Measurements from ENCODE around the gene RACGAP1.

Gene RACGAP1

DNA sequence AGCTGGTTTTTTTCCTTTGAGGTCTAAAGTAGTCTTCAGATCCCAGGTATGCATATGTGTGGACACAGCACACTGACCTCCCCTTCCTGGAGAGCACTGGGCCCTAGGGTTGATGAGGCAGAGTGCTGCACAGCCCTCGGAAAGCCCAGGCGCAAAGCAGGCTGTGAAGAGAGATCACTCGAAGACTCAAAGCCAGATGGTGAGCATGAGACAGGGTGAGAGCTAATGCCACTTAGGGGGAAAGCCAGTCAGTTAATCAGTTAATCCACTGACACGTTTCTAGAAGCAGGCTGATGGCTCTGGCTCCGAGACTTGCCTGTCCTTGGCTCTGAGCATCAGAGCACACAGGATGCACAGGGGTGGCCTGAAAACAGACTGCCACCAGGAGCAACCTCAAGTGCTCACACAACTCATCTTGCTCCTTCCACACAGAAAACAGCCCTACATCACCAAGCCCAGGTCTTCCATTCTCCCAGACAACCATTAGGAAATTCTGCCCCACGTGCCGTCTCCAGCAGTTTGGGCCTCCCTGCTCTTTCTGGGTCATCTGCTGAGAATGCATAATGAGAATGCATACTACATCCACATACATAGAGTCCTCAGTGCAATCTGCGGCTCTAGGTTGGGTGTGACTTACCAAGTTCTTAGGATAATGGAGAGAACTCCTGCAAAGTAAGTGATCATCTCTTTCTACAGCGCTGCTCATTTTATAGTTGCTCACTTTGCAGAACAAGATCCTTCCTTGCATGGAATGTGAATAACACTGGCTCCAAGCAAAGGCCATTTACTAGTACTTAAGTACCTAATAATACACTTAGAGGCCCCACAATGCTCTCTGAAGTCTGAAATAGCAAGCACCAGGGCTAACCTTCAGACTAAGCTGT is 40.6 kb downstream of the RACGAP1 start:
- DNase-seq (ENCODE audit: low read depth in 2 of 2): no peak
- TF ChIP-seq, protein P1, sequence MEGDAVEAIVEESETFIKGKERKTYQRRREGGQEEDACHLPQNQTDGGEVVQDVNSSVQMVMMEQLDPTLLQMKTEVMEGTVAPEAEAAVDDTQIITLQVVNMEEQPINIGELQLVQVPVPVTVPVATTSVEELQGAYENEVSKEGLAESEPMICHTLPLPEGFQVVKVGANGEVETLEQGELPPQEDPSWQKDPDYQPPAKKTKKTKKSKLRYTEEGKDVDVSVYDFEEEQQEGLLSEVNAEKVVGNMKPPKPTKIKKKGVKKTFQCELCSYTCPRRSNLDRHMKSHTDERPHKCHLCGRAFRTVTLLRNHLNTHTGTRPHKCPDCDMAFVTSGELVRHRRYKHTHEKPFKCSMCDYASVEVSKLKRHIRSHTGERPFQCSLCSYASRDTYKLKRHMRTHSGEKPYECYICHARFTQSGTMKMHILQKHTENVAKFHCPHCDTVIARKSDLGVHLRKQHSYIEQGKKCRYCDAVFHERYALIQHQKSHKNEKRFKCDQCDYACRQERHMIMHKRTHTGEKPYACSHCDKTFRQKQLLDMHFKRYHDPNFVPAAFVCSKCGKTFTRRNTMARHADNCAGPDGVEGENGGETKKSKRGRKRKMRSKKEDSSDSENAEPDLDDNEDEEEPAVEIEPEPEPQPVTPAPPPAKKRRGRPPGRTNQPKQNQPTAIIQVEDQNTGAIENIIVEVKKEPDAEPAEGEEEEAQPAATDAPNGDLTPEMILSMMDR (IDR thresholded peaks at IDR 0.05; ENCODE audit: low read depth, low read length): no peak
- no peak overlapping the region for H3K4me3 ChIP-seq (replicated peaks in 1 of 2; ENCODE audit: low read depth in 2 of 2, low read length in 2 of 2)

DNA sequence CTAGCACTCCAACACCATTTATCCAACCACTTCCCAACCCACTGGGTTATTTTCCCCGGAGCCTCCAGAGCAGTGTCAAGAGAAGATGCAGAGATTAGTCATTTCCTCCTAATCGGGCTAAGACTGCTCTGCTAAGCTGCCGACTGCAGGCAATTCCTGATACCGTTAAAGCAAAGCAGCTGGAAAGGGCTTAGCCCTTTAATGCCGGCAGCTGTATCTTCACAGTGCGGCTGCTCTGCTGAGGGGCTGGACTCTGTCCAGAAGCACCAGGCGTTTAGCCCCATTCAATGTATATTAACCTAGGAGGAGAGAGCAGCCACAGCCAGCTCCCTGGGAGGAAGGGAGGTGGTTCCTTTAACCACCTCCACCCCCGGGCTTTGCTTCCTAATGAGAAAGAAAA is 41.4 kb downstream of the RACGAP1 start:
- no peak overlapping the region for H3K4me3 ChIP-seq (replicated peaks in 1 of 2; ENCODE audit: low read depth in 2 of 2, low read length in 2 of 2)
- TF ChIP-seq, protein P1 (IDR thresholded peaks at IDR 0.05; ENCODE audit: low read depth, low read length): peak; percentile 16
- DNase-seq (ENCODE audit: low read depth in 2 of 2): peak; percentile 79 to 89

DNA sequence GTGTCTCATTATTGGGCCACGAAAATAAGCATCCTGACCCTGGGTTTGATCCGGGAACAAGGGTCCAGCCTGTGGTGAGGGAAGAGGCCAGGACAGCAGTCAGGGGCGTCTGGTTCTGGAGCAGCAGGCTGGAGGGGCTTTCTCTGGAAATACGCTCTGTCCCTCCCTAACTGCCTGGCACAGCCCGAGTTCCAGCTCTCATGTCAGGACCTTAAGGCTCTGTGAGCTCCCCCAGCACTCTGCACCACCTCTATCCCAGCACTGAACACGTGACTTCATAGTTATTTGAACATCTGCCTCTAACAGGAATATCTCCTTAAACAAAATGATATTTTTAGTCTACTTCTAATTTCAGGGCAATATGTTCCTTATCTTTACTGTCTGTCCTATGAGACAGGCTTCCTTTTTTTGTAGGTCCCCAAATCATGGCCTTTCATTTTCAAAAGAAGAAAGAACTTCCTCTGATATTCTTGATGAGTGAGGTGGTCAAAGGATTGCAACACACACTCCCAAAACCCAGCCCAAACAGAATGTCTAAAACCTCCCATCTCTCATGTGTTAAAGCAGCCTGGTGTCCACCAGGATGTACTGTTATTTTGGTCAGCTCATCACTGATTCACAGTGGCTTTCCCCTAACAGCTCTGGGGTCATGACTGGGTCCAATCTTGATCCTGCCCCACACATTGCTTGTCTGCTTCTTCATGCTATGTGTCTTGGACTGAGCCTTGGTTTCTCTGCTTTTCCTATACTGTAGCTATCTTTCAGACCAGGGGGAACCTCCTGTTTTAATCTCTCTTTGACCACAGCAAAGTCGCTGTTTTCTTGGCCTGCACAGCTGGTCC is 42.8 kb downstream of the RACGAP1 start:
- peak in 1 of 2 donors; percentile 57 for DNase-seq (ENCODE audit: low read depth in 2 of 2)

DNA sequence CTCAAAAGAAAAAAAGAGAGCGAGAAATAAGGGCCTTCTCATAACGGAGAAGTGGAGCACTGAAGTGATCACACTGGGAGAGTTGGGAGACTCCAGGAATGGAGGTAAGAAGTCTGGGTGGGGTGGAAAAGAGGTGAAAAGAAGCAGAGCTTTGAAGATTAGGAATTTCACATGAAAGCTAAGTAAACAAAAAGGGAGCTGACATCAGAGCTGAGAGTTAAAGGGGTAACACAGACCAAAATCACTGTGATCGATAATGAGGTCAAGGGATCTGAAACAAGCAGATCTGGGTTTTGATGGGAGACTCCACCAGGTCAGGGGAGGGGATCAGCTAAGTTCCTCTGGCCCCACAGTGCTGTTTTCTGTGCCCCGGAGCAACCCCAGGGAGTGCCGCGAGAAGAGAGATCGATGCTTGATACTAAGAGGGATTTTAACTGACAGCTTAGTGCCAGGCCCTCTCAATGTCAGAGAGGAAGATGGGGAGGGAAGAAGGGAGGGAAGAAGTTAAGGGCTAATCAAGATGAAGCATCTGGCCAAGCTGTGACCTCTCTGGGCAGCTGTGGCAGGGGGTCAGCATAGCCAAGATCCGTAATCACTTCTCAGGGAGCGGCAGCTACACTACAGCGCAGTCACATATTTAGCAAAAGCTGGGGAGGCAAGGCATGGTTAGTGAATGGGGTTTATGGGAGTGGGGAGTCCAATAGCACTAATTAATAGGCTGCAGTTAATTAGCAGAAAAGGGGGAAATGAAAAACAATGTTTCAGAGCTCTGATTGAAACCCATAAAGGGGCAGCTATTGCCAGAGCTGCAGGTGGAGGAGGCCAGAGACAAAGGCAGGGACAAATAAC is 44.6 kb downstream of the RACGAP1 start:
- no peak for DNase-seq (ENCODE audit: low read depth in 2 of 2)
- no peak overlapping the region for H3K4me3 ChIP-seq (replicated peaks in 1 of 2; ENCODE audit: low read depth in 2 of 2, low read length in 2 of 2)
- TF ChIP-seq, protein P1 (IDR thresholded peaks at IDR 0.05; ENCODE audit: low read depth, low read length): no peak

More for the DNA sequence above, 42.8 kb downstream of the RACGAP1 start:
- TF ChIP-seq, protein P1 (IDR thresholded peaks at IDR 0.05; ENCODE audit: low read depth, low read length): peak; percentile 9
- no peak overlapping the region for H3K4me3 ChIP-seq (replicated peaks in 1 of 2; ENCODE audit: low read depth in 2 of 2, low read length in 2 of 2)

DNA sequence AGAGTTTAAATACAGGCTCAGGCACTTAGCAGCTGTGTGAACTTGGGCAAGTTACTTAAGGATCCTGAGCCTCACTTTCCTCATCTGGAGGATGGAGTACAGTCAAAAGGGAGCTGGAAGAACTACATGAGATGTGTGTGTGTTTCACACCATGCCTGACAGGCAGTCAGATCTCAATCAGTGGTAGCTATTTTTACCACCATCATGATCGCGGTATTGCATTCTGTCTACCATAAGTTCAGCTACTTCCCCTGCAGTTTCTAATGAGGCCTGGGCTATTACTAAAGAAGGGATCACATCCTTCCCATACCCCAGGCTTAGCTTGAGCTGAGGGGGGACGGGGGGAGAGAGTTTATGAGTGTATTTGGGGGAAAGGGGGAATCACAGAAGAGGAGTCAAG is 45.5 kb downstream of the RACGAP1 start:
- no peak for DNase-seq (ENCODE audit: low read depth in 2 of 2)
- TF ChIP-seq, protein P1 (IDR thresholded peaks at IDR 0.05; ENCODE audit: low read depth, low read length): no peak
- H3K4me3 ChIP-seq (replicated peaks in 1 of 2; ENCODE audit: low read depth in 2 of 2, low read length in 2 of 2): no peak overlapping the region

DNA sequence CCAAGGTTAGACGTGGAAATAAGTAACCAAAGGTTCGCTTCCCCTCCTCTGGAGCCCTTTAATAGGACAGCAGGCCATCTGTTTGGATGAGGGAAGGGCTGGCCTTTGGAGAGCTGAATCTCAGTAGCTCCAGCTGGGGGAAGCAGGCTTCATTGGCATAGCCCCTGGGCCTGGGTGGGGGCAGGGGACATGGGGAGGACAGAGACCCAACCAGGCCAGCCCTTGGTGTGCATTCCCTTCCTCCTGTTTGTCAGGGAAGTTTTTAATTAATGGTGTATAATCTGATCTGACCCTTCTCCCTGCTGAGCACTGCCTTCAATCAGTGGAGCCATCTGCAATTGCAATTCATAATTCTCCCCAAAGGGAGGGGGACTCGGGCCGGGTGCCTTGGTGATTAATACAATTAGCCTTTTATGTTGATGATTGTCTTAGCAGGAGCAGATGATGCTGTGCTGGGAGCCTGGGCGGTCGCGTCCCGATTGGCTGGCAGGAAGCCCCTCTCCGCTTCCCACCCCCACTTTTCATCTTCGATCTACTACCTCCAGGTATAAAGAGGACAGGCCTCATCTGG is 46.2 kb downstream of the RACGAP1 start:
- DNase-seq (ENCODE audit: low read depth in 2 of 2): no peak
- TF ChIP-seq, protein P1 (IDR thresholded peaks at IDR 0.05; ENCODE audit: low read depth, low read length): no peak
- no peak overlapping the region for H3K4me3 ChIP-seq (replicated peaks in 1 of 2; ENCODE audit: low read depth in 2 of 2, low read length in 2 of 2)

Data from cardiac fibroblast (primary cell).